GM12878 (cell line): Measurements from ENCODE around the gene SFT2D3. TPM values are rescaled to one million over a fixed set of nuclear protein-coding genes. Genes with fewer than 3 reads are reported as not detected.
A peak's percentile ranks its signal among the peaks of the same experiment; 100 is the strongest.

ENCODE experiments used
- BHLHE40 ChIP-seq, 2 experiments: fragments of 450-650 bp in 1 of 2; IDR thresholded peaks; 2 replicates each; pipeline ENCODE4 v1.6.1; 2011 to 2017; ENCODE audit warnings: low read depth in 2 of 2, borderline replicate concordance in 1 of 2, improper control_type of control experiment in 1 of 2, low read length in 1 of 2, mild to moderate bottlenecking in 1 of 2
- CBX3 ChIP-seq: fragments of 200-600 bp; sonication (generic); IDR thresholded peaks from 2 replicates; pipeline ENCODE4 v1.6.1; 2016; ENCODE audit warnings: low read depth, borderline replicate concordance
- CHD1 ChIP-seq: IDR thresholded peaks from 2 replicates; pipeline ENCODE4 v1.6.1; 2012; ENCODE audit warnings: low read depth, low read length, improper control_type of control experiment
- ESRRA ChIP-seq: IDR thresholded peaks from 2 replicates; pipeline ENCODE4 v1.6.1; 2012; ENCODE audit warnings: mild to moderate bottlenecking, low read length, improper control_type of control experiment
- HCFC1 ChIP-seq: fragments of 150-350 bp; IDR thresholded peaks from 2 replicates; pipeline ENCODE4 v1.6.1; 2014; ENCODE audit warnings: low read length
- HDAC6 ChIP-seq: fragments of 200-600 bp; sonication (generic); IDR thresholded peaks from one replicate; pipeline ENCODE4 v1.8.0; 2017; ENCODE audit warnings: antibody characterized with exemption; ENCODE audit not compliant: unreplicated experiment
- HDGF ChIP-seq: fragments of 450-650 bp; IDR thresholded peaks from 2 replicates; pipeline ENCODE4 v1.6.1; 2016; ENCODE audit warnings: antibody characterized with exemption
- IRF4 ChIP-seq: IDR thresholded peaks from 2 replicates; pipeline ENCODE4 v1.6.1; 2011; ENCODE audit warnings: low read depth, low read length
- MLLT1 ChIP-seq: fragments of 450-650 bp; IDR thresholded peaks from 2 replicates; pipeline ENCODE4 v1.6.1; 2016; ENCODE audit warnings: mild to moderate bottlenecking
- MXI1 ChIP-seq: fragments of 150-350 bp; IDR thresholded peaks from 2 replicates; pipeline ENCODE4 v1.6.1; 2011; ENCODE audit warnings: low read depth, mild to moderate bottlenecking, inconsistent platforms, low read length, improper control_type of control experiment
- PKNOX1 ChIP-seq: fragments of 450-650 bp; IDR thresholded peaks from 2 replicates; pipeline ENCODE4 v1.6.1; 2016; ENCODE audit warnings: mild to moderate bottlenecking
- RAD21 ChIP-seq: IDR thresholded peaks from 2 replicates; pipeline ENCODE4 v1.6.1; 2011; ENCODE audit warnings: mild to moderate bottlenecking, low read depth, low read length, moderate library complexity; ENCODE audit not compliant: insufficient read depth
- RELB ChIP-seq: fragments of 450-650 bp; IDR thresholded peaks from 2 replicates; pipeline ENCODE4 v1.6.1; 2017; ENCODE audit warnings: low read depth, mild to moderate bottlenecking, moderate library complexity
- SIX5 ChIP-seq: IDR thresholded peaks from 2 replicates; pipeline ENCODE4 v1.6.1; 2011; ENCODE audit warnings: mild to moderate bottlenecking, low read depth, low read length, moderate library complexity; ENCODE audit not compliant: severe bottlenecking
- SPI1 ChIP-seq: IDR thresholded peaks from 2 replicates; pipeline ENCODE4 v1.6.1; 2011; ENCODE audit warnings: low read depth, mild to moderate bottlenecking, low read length, moderate library complexity, borderline replicate concordance; ENCODE audit not compliant: insufficient read depth
- SREBF2 ChIP-seq: IDR thresholded peaks from 2 replicates; pipeline ENCODE4 v1.6.1; 2012; ENCODE audit warnings: mild to moderate bottlenecking, low read length
- ZBTB40 ChIP-seq: fragments of 450-650 bp; IDR thresholded peaks from 2 replicates; pipeline ENCODE4 v1.6.1; 2016; ENCODE audit warnings: mild to moderate bottlenecking, moderate library complexity, borderline replicate concordance
- ZNF207 ChIP-seq: fragments of 450-650 bp; IDR thresholded peaks from 2 replicates; pipeline ENCODE4 v1.6.1; 2014; ENCODE audit warnings: antibody characterized with exemption, mild to moderate bottlenecking, borderline replicate concordance
- ZNF24 ChIP-seq: fragments of 450-650 bp; IDR thresholded peaks from 2 replicates; pipeline ENCODE4 v1.6.1; 2017; ENCODE audit warnings: antibody characterized with exemption, mild to moderate bottlenecking
- polyA plus RNA-seq, 11 experiments: library from polyadenylated mRNA; depleted of rRNA in 4 of 11; unstranded in 6 of 11; stranded (reverse) in 5 of 11; fragments of >200 nt; fragmentation: Nextera tagmentation in 4 of 11; fragmentation: Illumina TruSeq in 1 of 11; extraction: Ambion mirVana in 4 of 11; extraction: Trizol in 1 of 11; gene quantifications; 1 replicate in 1 of 11; 2 replicates in 10 of 11; pipeline versions ENCODE4 v1.2.1 to v1.2.3, GENCODE V29; 2011 to 2016; ENCODE audit warnings: inconsistent platforms in 2 of 11, missing spikeins in 2 of 11, low read depth in 1 of 11
- total RNA-seq, 4 experiments: library from RNA; depleted of rRNA in 3 of 4; stranded (reverse); fragments of >200 nt in 3 of 4; fragmentation: Illumina TruSeq in 1 of 4; extraction: Trizol in 1 of 4; gene quantifications; 2 replicates each; pipeline versions ENCODE4 v1.2.1 to v1.2.3, GENCODE V29; 2013 to 2021

SFT2D3 gene
- total and polyA plus RNA-seq, 10 of the 15 experiments (the other 5 are each of a cell fraction or from before 2014, with no cell fraction given) = 4.2 to 8.4 (median 6.6) TPM; not detected in 4

- TF ChIP-seq ZBTB40 (no peak), MXI1 (peak; percentile 55; the same call in 1 of the 2 replicates), PKNOX1 (no peak; the same call in 1 of the 2 replicates), CHD1 (no peak), ZNF207 (no peak), HCFC1 (no peak), IRF4 (0 out of 2 replicates have a peak, but pooled peaks have one; percentile 12), HDGF (no peak), CBX3 (no peak), RAD21 (0 out of 2 replicates have a peak, but pooled peaks have one; percentile 1), RELB (no peak), HDAC6 (peak; percentile 87), ESRRA (no peak), BHLHE40 (IDR thresholded peaks at IDR 0.05; ENCODE audit: borderline replicate concordance in 1 of 2, low read depth in 2 of 2, low read length in 1 of 2) (peak in 1 of 2 experiments; percentile 53; a peak in 2 of 4 replicates), SIX5 (no peak), ZNF24 (0 out of 2 replicates have a peak, but pooled peaks have one; percentile 43), MLLT1 (no peak), SREBF2 (no peak), SPI1 (peak; percentile 50; the same call in 1 of the 2 replicates)
These were observed 526 bp downstream of the SFT2D3 start (continued) for GRCh38 chr2:127701651-127702394.
